Mucosa of descending colon (tissue), 3 donors: ENCODE measurements around the gene TAGLN. TPM values are rescaled to one million over a fixed set of nuclear protein-coding genes. Genes with fewer than 3 reads are reported as not detected.

Experiments used
- ATAC-seq: fragments of 200-7000 bp; cut with Tn5 transposase; one replicate; pipeline ENCODE4 v1.9.1; 2020; ENCODE audit warnings: mild to moderate bottlenecking, moderate library complexity
- DNase-seq, 3 donors: peaks; one replicate each; pipeline ENCODE4 v3.0.0-alpha.2; 2020
- H3K36me3 ChIP-seq: fragments of 200-600 bp; one replicate; pipeline ENCODE4 v1.8.0; 2021; ENCODE audit warnings: low read depth, mild to moderate bottlenecking
- H3K4me1 ChIP-seq: fragments of 200-600 bp; one replicate; pipeline ENCODE4 v1.8.0; 2021; ENCODE audit warnings: low read depth, mild to moderate bottlenecking
- H3K4me3 ChIP-seq: fragments of 200-600 bp; one replicate; pipeline ENCODE4 v1.8.0; 2021; ENCODE audit warnings: mild to moderate bottlenecking
- H3K9me3 ChIP-seq: fragments of 200-600 bp; one replicate; pipeline ENCODE4 v1.8.0; 2021; ENCODE audit warnings: mild to moderate bottlenecking
- intact Hi-C, 2 donors: fragments of 100-400 bp; cut with DNase I in 1 of 2; cut with micrococcal nuclease in 1 of 2; formaldehyde crosslinking; loops; one replicate each; pipeline versions ENCODE4 v1.11.0 to v1.11.1; 2022; cut with DNase I, micrococcal nuclease
- total RNA-seq, 3 donors: library from RNA; stranded (reverse); fragmentation: NEBNext Ultra II Directional in 2 of 3; extraction: Animal tissue kit (Norgen Biotek cat#: 25700) in 2 of 3; gene quantifications; one replicate each; pipeline versions ENCODE4 v1.2.1 to v1.2.4, GENCODE V29; 2021 to 2023
- TF ChIP-seq, protein P1 (sequence below): fragments of 200-600 bp; IDR thresholded peaks from one replicate; pipeline ENCODE4 v1.8.0; 2022; ENCODE audit warnings: antibody characterized with exemption, mild to moderate bottlenecking
- donor health status: DM: no; HTN: no; CAD: no; lungs with moderate emphysema.
- donor health status: DM: no; HTN: no; CAD: no.
- donor health status: DM: no; HTN: yes; CAD: no.

TAGLN gene
- total RNA-seq, 3 donors from 2014 or later: 126 to 3,893 (median 593) TPM

DNA sequence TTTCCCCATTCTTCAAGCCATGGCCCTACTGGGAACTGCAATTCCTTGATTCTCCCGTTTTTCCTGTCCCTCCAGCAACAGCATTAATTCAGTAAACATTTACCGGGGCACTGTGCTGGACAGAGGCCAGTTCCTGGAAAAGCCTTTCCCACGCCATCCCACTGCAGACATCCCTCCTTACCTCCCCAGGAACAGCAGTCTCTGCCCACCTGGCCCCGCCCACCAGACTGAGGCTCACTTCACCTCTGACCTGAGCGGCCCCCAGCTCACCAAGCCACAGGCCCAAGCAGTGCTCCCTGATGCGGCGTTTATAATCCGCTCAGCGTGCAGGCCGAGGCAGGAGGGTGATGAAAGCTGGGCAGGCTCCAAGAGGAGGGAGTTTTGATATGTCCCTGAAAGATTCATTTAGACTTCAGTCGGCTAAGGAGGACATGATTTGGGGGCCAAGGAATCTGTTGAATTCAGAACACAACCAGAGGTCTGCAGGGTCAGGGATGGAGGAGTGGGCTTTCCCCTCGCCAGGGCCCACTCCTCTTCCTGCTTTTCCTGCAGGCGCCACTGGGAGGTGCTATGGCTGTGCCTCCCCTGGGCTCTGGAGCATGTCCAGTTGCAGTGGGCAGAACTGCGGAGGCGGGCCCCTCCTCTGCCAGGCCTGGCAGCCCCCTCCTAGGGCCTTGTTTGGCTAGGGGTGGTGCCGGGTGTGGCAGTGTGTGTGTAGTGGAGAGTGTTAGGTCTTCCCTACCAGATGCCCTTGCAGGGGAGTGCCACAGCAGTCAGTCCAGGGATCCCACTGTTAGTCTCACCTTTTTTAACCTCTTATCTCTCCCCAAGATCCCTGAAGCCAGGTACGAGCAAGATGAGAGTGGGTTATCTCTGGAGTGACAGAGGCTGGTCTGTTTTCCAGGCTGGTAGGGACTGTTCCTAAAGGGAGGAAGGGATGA is 1.4 kb upstream of the TAGLN start:
- DNase-seq (peak in 2 of 3 donors; percentile 70 to 80), ATAC-seq (peak; percentile 61)
- TF ChIP-seq, protein P1, sequence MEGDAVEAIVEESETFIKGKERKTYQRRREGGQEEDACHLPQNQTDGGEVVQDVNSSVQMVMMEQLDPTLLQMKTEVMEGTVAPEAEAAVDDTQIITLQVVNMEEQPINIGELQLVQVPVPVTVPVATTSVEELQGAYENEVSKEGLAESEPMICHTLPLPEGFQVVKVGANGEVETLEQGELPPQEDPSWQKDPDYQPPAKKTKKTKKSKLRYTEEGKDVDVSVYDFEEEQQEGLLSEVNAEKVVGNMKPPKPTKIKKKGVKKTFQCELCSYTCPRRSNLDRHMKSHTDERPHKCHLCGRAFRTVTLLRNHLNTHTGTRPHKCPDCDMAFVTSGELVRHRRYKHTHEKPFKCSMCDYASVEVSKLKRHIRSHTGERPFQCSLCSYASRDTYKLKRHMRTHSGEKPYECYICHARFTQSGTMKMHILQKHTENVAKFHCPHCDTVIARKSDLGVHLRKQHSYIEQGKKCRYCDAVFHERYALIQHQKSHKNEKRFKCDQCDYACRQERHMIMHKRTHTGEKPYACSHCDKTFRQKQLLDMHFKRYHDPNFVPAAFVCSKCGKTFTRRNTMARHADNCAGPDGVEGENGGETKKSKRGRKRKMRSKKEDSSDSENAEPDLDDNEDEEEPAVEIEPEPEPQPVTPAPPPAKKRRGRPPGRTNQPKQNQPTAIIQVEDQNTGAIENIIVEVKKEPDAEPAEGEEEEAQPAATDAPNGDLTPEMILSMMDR: peak; percentile 49
- intact Hi-C loops: no loop called here
- H3K36me3 ChIP-seq: no peaks in the 10 kb centered on the region
- H3K4me1 ChIP-seq: peaks cover 28% of the 10 kb centered on the region
- H3K4me3 ChIP-seq: no peak overlapping the region
- no peaks in the 10 kb centered on the region for H3K9me3 ChIP-seq

DNA sequence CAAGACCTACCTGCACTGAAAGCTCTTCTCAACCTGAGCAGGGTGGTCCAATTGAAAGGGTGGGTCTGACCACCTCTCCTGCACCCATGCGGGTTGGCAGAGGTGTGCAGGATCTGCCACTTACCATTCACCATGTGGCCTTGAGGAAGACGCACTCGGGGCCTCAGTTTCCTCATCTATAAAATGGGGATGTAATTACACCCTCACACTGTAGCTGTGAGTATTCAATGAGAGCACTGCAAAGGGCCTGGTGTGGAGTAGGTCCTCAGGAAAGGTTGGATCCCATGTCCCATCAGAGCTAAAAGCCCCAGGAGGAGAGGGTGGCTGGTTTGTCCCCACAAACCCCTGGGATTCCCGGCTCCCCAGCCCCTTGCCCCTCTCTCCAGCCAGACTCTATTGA is 557 bp upstream of the TAGLN start:
- DNase-seq: peak in 1 of 3 donors; percentile 29
- Histone ChIP-seq H3K36me3 (no peaks in the 10 kb centered on the region), H3K4me3 (no peak overlapping the region), H3K9me3 (no peaks in the 10 kb centered on the region), H3K4me1 (peaks cover 28% of the 10 kb centered on the region)
- TF ChIP-seq, protein P1: no peak
- no peak for ATAC-seq
- intact Hi-C loops: no loop called here

- Histone ChIP-seq H3K4me1 (peaks cover 21% of the 10 kb centered on the region), H3K9me3 (no peaks in the 10 kb centered on the region), H3K36me3 (no peaks in the 10 kb centered on the region), H3K4me3 (no peak overlapping the region)
- ATAC-seq (no peak), DNase-seq (peak in 2 of 3 donors; percentile 32 to 40)
- intact Hi-C loops: no loop called here
- TF ChIP-seq, protein P1: no peak
Measured at GRCh38 chr11:117199916-117200812, 994 bp downstream of the TAGLN start.

GRCh38 chr11:117200813-117201657 is 1.9 kb downstream of the TAGLN start:
- no peak overlapping the region for H3K4me3 ChIP-seq
- no peak for ATAC-seq
- intact Hi-C loops: no loop called here
- peak in 2 of 3 donors; percentile 15 to 31 for DNase-seq
- no peaks in the 10 kb centered on the region for H3K9me3 ChIP-seq
- no peaks in the 10 kb centered on the region for H3K36me3 ChIP-seq
- TF ChIP-seq, protein P1: no peak
- H3K4me1 ChIP-seq: peaks cover 18% of the 10 kb centered on the region
